Tibial artery (tissue), 4 donors: ENCODE data around the gene TMEM97.
A peak's percentile ranks its signal among the peaks of the same experiment; 100 is the strongest.

Experiments used
- DNase-seq, 2 donors: peaks; one replicate each; pipeline ENCODE4 v3.0.0-alpha.2; 2019
- H3K27ac ChIP-seq, 2 donors: fragments of 200-600 bp; sonication (generic) in 1 of 2; 1 replicate in 1 of 2; 2 replicates in 1 of 2; pipeline ENCODE4 v1.5.1; 2018 to 2019; ENCODE audit warnings: mild to moderate bottlenecking in 1 of 2
- H3K27me3 ChIP-seq, 2 donors: fragments of 200-600 bp; sonication (generic) in 1 of 2; one replicate each; pipeline versions ENCODE4 v1.5.1 to v1.6.0; 2016 to 2019
- H3K36me3 ChIP-seq, 3 donors: fragments of 200-600 bp; sonication (generic) in 2 of 3; one replicate each; pipeline ENCODE4 v1.5.1; 2016 to 2019; ENCODE audit warnings: mild to moderate bottlenecking in 2 of 3
- H3K4me1 ChIP-seq, 4 donors: fragments of 200-600 bp; sonication (generic) in 2 of 4; 1 replicate in 3 of 4; 2 replicates in 1 of 4; pipeline ENCODE4 v1.5.1; 2016 to 2019
- H3K4me3 ChIP-seq, 2 donors: fragments of 200-600 bp; sonication (generic) in 1 of 2; 1 replicate in 1 of 2; 2 replicates in 1 of 2; pipeline ENCODE4 v1.5.1; 2018 to 2019; ENCODE audit warnings: mild to moderate bottlenecking in 2 of 2
- H3K9me3 ChIP-seq, 3 donors: fragments of 200-600 bp; sonication (generic) in 1 of 3; one replicate each; pipeline ENCODE4 v1.5.1; 2016 to 2019
- intact Hi-C: fragments of 100-400 bp; cut with DNase I; formaldehyde crosslinking; loops from one replicate; pipeline ENCODE4 v1.15.0; 2023; ENCODE audit warnings: low total_unique reads
- TF ChIP-seq, protein P1 (sequence below), 2 experiments: fragments of 200-600 bp in 1 of 2; fragments of 450-650 bp in 1 of 2; IDR thresholded peaks; one replicate each; pipeline ENCODE4 v1.5.1; 2017 to 2019; ENCODE audit warnings: antibody characterized with exemption in 2 of 2, mild to moderate bottlenecking in 1 of 2, moderate library complexity in 1 of 2

The TMEM97 gene

DNA sequence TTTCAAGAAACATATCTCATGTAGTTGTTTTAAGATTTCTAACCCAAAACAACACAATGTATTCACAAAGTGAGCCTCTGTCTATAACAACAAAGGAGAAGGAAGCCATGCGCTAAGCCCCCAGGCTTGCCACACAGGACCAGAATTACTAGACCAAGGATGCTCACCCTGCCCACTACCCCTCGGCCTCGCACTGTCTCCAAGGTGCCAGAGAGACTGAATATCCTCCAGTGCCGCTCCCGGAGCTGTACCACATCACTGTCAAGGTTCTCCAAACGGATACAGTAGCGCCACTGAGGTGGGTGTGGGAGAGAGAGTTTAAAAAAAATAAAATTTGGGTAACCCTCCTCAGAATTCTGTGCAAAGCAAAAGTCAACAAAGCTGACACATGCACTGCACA is 31.3 kb downstream of the TMEM97 start:
- Histone ChIP-seq H3K9me3 (no peaks in the 10 kb centered on the region), H3K27me3 (no peaks in the 10 kb centered on the region), H3K36me3 (peaks cover 48 to 100% (median 96%) of the 10 kb centered on the region in 3 donors), H3K4me1 (peaks cover 0 to 28% (median 16%) of the 10 kb centered on the region in 4 donors), H3K27ac (no peak overlapping the region), H3K4me3 (no peak overlapping the region)
- TF ChIP-seq, protein P1, sequence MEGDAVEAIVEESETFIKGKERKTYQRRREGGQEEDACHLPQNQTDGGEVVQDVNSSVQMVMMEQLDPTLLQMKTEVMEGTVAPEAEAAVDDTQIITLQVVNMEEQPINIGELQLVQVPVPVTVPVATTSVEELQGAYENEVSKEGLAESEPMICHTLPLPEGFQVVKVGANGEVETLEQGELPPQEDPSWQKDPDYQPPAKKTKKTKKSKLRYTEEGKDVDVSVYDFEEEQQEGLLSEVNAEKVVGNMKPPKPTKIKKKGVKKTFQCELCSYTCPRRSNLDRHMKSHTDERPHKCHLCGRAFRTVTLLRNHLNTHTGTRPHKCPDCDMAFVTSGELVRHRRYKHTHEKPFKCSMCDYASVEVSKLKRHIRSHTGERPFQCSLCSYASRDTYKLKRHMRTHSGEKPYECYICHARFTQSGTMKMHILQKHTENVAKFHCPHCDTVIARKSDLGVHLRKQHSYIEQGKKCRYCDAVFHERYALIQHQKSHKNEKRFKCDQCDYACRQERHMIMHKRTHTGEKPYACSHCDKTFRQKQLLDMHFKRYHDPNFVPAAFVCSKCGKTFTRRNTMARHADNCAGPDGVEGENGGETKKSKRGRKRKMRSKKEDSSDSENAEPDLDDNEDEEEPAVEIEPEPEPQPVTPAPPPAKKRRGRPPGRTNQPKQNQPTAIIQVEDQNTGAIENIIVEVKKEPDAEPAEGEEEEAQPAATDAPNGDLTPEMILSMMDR (IDR thresholded peaks at IDR 0.05) = no peak
- no peak for DNase-seq
- intact Hi-C loops = no loop called here

DNA sequence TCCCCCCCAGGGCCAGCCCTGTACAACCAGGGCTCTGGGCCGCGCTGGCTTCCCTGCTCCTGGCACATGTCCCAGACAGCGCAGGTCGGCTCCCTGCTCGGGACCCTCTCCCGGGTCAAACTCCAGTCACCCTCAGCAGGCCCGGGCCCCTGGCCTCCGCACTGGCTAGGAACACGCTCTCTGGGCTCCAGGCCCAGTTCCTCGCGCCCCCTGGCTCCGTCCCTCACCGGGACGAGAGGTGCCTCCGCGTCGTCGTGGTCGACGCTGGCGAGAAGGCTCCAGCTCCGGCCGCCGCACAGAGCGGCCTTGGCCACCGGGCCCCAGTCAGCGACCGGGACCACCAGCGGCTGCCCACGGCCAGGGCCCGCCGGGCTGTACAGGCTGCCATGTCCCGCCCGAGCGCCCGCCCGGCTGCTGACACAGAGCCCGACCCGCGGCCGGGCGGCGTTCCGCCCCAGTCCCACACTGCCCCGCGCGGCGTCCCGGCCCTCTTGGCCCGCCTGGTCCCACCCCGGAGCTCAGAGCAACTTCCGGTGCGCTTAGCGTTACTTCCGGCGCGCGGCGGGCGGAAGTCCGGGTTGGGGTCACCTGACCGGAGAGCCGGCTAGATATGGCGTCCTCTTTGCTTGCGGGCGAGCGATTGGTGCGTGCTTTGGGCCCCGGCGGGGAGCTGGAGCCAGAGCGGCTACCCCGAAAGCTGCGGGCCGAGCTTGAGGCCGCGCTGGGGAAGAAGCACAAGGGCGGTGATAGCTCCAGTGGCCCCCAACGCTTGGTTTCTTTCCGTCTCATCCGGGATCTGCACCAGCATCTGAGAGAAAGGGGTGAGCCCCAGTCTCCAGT is 38.3 kb downstream of the TMEM97 start, which contains the start of gene POLDIP2:
POLDIP2 (minus strand) TSS at position 467 of the 840 bp plus-strand sequence; CDS start at position 388, 79 bp downstream.
- Histone ChIP-seq H3K36me3 (peaks cover 53 to 67% (median 58%) of the 10 kb centered on the region in 3 donors), H3K9me3 (no peaks in the 10 kb centered on the region), H3K4me1 (peaks cover 0 to 32% (median 25%) of the 10 kb centered on the region in 4 donors), H3K27me3 (no peaks in the 10 kb centered on the region), H3K27ac (peak within 1 kb of the TSS; percentile 82 to 93), H3K4me3 (peak within 1 kb of the TSS; percentile 69 to 87)
- DNase-seq = peak; percentile 91 to 97
- TF ChIP-seq, protein P1 (IDR thresholded peaks at IDR 0.05) = no peak
- intact Hi-C loops = no loop called here

DNA sequence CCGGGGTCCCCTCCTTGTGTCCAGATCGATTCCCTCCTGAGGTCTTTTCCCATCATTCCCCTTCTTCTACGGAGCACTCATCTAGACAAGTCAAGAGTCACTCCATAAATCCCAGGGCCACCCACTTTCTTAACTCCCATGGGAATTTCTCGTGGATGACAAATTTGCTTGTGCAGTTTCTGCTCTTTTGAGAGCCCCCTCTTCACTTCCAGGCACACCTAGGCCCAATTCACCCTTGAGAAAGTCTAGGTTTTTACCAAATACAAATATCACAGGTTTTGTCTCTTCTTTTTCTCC is 38.8 kb downstream of the TMEM97 start:
- Histone ChIP-seq H3K4me3 (peak overlapping the region; percentile 69 to 87), H3K9me3 (no peaks in the 10 kb centered on the region), H3K27me3 (no peaks in the 10 kb centered on the region), H3K36me3 (peaks cover 53 to 67% (median 58%) of the 10 kb centered on the region in 3 donors), H3K27ac (peak overlapping the region; percentile 82 to 93), H3K4me1 (peaks cover 0 to 32% (median 25%) of the 10 kb centered on the region in 4 donors)
- TF ChIP-seq, protein P1 (IDR thresholded peaks at IDR 0.05) = no peak
- no peak for DNase-seq
- intact Hi-C loops = no loop called here

DNA sequence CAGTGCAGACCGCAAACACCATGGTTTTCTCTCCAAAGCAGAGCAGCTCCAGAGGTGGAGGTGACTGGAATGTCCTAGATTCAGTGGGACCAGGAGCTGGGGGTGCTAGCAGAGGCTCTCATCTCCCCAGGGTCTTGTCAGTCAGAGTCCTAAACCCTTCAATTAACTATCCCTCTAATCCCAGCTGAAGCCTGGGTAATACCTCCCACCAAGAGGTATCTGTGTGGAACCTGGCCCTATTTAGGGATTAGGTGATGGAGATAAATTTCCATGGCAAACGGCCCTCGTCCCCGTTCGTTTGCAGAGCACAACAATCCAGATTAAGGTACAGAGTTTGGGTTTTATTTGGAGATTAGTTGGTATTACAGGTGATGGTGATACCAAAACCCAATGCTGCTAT is 44.2 kb downstream of the TMEM97 start:
- H3K4me3 ChIP-seq = no peak overlapping the region
- no peak for DNase-seq
- TF ChIP-seq, protein P1 (IDR thresholded peaks at IDR 0.05) = no peak
- no peaks in the 10 kb centered on the region for H3K9me3 ChIP-seq
- peaks cover 40 to 80% (median 58%) of the 10 kb centered on the region in 3 donors for H3K36me3 ChIP-seq
- no peaks in the 10 kb centered on the region for H3K27me3 ChIP-seq
- H3K27ac ChIP-seq = no peak overlapping the region
- intact Hi-C loops = no loop called here
- peaks cover 0 to 8% (median 6%) of the 10 kb centered on the region in 4 donors for H3K4me1 ChIP-seq

DNA sequence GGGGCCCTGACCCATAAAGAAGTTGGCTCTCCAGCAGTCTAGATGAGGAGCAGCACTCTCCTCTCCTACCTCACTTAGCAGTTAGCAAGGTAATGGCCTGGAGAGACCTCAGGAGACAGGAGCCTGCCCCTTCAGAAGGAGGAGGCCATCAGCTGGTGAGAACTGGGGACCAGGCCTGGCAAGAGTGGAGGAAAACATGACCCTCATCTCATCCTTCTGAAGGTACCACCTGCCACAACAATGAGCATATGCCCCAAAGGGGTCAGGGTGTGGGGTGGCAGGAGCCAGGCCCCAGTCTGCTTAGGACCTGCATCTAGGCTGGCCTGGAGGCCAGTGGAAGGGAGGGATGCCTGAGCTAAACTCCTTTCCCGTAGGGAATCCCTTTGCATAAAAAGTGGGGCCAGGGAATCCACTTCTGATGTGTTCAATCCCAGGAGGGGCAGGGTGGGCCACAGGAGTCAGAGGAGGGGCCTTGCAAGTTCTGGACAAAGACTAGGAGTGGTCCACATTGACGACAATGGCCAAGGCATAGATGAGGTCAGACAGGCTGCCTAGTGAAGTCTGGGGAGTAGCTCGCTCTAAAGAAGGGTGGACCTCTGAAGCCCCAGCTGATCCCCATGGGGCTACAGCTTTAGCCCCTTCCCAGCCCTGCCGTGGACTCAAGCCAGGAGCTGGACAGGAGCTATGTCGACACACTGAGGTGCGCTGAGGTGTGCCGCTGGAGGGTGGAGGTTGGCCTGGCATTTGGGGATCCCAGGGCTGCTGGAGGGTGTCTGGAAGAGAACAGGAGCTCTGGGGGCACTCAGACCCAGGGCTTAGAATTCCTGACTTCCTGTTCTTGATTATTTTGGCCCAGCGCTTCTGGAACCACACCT is 45.0 kb downstream of the TMEM97 start:
- peaks cover 40 to 79% (median 58%) of the 10 kb centered on the region in 3 donors for H3K36me3 ChIP-seq
- H3K27ac ChIP-seq = no peak overlapping the region
- DNase-seq = no peak
- TF ChIP-seq, protein P1 (IDR thresholded peaks at IDR 0.05) = no peak
- H3K9me3 ChIP-seq = no peaks in the 10 kb centered on the region
- intact Hi-C loops = no loop called here
- no peak overlapping the region for H3K4me3 ChIP-seq
- H3K4me1 ChIP-seq = no peaks in the 10 kb centered on the region
- no peaks in the 10 kb centered on the region for H3K27me3 ChIP-seq
